HL-60 (cell line): ENCODE results near the gene TMEM91.

Source experiments
- DNase-seq, 2 experiments: peaks; one replicate each; pipeline ENCODE4 v3.0.0-alpha.2; 2010 to 2020; ENCODE audit warnings: low read depth in 1 of 2, low spot score in 1 of 2
- H3K27ac ChIP-seq: fragments of 250-450 bp; sonication (Bioruptor Pico); replicated peaks from 2 replicates; pipeline ENCODE4 v1.5.1; 2020; ENCODE audit warnings: mild to moderate bottlenecking, moderate library complexity
- H3K27me3 ChIP-seq: fragments of 250-450 bp; sonication (Bioruptor Pico); 2 replicates; pipeline ENCODE4 v1.5.1; 2021; ENCODE audit warnings: mild to moderate bottlenecking, moderate library complexity; ENCODE audit not compliant: insufficient read depth, poor library complexity, severe bottlenecking
- H3K4me3 ChIP-seq: replicated peaks from 2 replicates; pipeline ENCODE4 v1.5.1; 2011; ENCODE audit warnings: mild to moderate bottlenecking, control low read depth, low read length; ENCODE audit not compliant: insufficient read depth
- GABPA ChIP-seq: IDR thresholded peaks from 2 replicates; pipeline ENCODE4 v1.6.1; 2012; ENCODE audit warnings: low read depth
- POLR2AphosphoS5 ChIP-seq: IDR thresholded peaks from 2 replicates; pipeline ENCODE4 v1.6.1; 2012; ENCODE audit warnings: low read depth
- REST ChIP-seq: IDR thresholded peaks from 2 replicates; pipeline ENCODE4 v1.6.1; 2012; ENCODE audit warnings: low read depth; ENCODE audit not compliant: insufficient replicate concordance
- SPI1 ChIP-seq: IDR thresholded peaks from 2 replicates; pipeline ENCODE4 v1.6.1; 2012; ENCODE audit warnings: low read depth, mild to moderate bottlenecking, borderline replicate concordance
- TF ChIP-seq, protein P1 (sequence below): IDR thresholded peaks from one replicate; pipeline ENCODE4 v1.5.1; 2011; ENCODE audit warnings: low read length, control low read depth, inconsistent platforms; ENCODE audit not compliant: insufficient read depth

The TMEM91 gene

GRCh38 chr19:41426952-41427646 lies 50.8 kb downstream of the TMEM91 start, which contains the start of gene B3GNT8:
TSS of gene B3GNT8 (minus strand) at chr19:41427374. CDS start at chr19:41426778, 596 bp downstream.
- Histone ChIP-seq H3K27ac (peak within 1 kb of the TSS; percentile 86), H3K27me3 (no peaks in the 10 kb centered on the region), H3K4me3 (peak within 1 kb of the TSS; percentile 76)
- TF ChIP-seq SPI1 (no peak), POLR2AphosphoS5 (peak; percentile 35; the same call in 1 of the 2 replicates)
- DNase-seq: peak; percentile 89 to 92

DNA sequence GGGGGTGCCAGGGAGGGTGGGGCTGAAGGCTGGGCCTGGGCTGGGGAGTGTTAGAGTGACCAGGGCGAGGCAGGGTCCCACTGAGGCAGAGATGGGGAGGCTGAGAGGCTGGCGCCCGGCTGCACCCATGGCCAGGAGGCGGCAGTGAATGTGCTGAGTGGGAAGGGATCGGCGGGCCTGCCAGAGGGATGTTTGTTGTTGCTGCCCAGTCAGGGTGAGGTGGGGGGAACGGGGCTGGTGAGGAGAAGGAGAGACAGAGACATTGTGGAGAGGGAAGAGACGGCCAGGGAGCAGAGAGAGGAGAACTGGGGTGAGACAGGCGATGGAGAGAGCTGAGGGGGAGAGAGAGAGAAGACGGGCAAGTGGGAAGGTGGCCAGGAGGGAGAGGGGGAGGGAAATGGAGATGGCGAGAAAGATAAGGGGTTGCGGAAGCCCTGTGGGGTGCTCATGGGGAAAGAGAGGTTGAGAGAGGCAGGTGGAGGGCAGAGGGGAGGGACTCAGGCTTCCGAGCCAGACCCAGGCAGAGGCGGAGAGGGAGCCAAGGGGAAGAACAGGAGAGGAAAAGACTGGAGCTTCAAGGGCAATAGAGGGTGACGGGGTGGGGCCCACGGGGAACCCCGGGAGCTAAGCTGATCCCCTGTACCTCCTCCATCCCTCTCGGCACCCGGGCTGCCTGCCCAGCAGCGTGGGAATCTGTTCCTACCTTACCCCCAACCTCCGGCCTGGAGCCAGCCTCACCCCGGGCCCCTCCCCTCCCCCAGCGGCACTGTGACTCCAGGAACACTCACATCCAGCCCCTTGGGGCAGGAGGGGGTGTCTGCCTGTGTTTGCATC lies 51.5 kb downstream of the TMEM91 start:
- Histone ChIP-seq H3K27me3 (no peaks in the 10 kb centered on the region), H3K4me3 (peak overlapping the region; percentile 76), H3K27ac (peak overlapping the region; percentile 86)
- TF ChIP-seq SPI1 (peak; percentile 26; the same call in 1 of the 2 replicates), REST (no peak), GABPA (no peak), POLR2AphosphoS5 (peak; percentile 61)
- TF ChIP-seq, protein P1, sequence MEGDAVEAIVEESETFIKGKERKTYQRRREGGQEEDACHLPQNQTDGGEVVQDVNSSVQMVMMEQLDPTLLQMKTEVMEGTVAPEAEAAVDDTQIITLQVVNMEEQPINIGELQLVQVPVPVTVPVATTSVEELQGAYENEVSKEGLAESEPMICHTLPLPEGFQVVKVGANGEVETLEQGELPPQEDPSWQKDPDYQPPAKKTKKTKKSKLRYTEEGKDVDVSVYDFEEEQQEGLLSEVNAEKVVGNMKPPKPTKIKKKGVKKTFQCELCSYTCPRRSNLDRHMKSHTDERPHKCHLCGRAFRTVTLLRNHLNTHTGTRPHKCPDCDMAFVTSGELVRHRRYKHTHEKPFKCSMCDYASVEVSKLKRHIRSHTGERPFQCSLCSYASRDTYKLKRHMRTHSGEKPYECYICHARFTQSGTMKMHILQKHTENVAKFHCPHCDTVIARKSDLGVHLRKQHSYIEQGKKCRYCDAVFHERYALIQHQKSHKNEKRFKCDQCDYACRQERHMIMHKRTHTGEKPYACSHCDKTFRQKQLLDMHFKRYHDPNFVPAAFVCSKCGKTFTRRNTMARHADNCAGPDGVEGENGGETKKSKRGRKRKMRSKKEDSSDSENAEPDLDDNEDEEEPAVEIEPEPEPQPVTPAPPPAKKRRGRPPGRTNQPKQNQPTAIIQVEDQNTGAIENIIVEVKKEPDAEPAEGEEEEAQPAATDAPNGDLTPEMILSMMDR: no peak
- peak; percentile 77 to 86 for DNase-seq

- Histone ChIP-seq H3K27ac (peak overlapping the region; percentile 86), H3K27me3 (no peaks in the 10 kb centered on the region), H3K4me3 (peak overlapping the region; percentile 76)
- no peak for TF ChIP-seq POLR2AphosphoS5
- TF ChIP-seq SPI1: peak; percentile 15; the same call in 1 of the 2 replicates
- no peak for TF ChIP-seq REST
- TF ChIP-seq GABPA: no peak
- TF ChIP-seq, protein P1: no peak
- DNase-seq: no peak
Measured at GRCh38 chr19:41428481-41428859, 52.1 kb downstream of the TMEM91 start.

- DNase-seq: no peak
- H3K27ac ChIP-seq: peak overlapping the region; percentile 46; the same call in 1 of the 2 replicates
- TF ChIP-seq POLR2AphosphoS5 (no peak), GABPA (no peak), SPI1 (no peak), REST (no peak)
- TF ChIP-seq, protein P1: no peak
- no peak overlapping the region for H3K4me3 ChIP-seq
- H3K27me3 ChIP-seq: no peaks in the 10 kb centered on the region
Measured at GRCh38 chr19:41430922-41431321, 54.6 kb downstream of the TMEM91 start.
